ENCODE results near the gene KRABD2.
"Not testable (repeated sequence)": the region's sequence is repeated elsewhere in the genome, so short reads cannot be mapped to it uniquely, and the experiment has no call there.

KRABD2 gene

DNA sequence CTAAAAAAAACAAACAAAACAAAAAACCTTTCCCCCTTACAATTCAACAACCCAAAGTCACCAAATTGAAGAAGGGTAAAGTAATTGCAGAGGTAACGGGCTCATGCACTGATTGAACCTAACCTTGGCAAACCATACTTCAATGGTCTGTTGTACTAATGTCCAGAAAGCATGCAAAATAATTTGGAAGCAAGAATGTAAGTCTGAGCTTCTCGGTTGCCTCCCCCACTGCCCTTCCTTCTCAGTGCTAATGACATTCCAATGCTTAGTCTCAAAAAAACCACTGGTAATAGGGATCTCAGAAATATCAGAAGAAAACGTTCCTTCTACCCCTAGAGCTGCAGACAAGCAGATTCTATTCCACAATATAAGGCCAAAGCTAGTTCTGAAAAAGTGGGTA is 15.8 kb downstream of the KRABD2 start:
- DNase-seq (ENCODE audit: low read depth) = no peak

DNA sequence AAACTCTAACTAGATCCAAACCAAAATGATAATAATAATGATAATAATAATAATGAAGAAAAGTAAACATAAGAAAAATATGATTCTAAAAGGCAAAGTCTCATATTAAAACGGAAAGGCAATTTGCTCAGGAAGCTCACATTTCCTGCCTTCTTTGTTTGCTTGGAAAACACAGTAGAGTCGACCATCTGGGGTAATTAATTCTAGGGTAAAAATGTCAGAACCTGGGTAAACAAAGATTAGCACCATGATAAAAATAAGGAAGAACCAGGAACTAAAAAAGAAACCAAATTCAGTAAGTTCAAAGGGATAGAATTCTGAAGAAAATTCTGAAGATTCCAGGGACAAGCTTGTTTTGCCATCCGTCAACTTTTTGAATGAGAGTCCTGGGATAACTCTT is 16.2 kb downstream of the KRABD2 start:
- no peak for DNase-seq (ENCODE audit: low read depth)

DNA sequence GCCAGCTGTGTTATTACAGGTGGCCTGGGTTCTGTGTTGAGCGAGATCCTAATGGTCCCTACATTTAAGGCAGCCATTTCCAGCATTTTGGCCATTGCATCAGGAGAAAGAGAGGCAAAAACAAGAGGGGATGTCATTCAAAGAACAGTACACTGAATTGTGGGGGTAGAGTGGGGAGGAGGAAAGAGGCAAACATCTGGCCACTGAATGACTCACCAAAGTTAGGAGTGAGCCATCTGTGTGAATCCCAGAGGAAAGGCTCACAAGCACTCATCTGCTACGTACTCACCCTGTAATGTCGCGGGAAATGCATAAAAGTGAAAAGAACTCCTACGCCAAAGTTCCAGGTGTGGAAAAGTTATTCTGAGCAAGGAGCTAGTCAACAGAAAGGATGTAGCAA is 16.7 kb downstream of the KRABD2 start:
- DNase-seq (ENCODE audit: low read depth) = no peak

DNA sequence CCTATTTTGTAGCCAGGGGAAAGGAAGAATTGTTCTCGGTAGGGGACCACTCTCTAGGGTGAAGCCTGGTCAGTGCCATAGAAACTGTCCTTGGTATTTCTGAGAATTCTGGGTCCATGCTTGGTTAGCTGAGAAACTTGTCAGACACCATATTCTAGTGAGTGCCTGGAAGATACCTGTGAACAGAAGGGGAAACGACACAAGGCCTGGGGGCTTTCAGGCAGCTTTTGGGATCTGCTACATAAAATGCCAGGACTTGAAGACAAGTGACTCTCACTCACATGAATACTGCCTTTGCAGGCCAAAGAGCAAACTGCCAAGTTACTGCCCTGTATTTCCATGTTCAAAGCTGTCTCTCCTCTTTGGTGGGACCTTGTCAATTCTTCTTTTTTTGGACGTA is 18.6 kb downstream of the KRABD2 start:
- no peak for DNase-seq (ENCODE audit: low read depth)

DNA sequence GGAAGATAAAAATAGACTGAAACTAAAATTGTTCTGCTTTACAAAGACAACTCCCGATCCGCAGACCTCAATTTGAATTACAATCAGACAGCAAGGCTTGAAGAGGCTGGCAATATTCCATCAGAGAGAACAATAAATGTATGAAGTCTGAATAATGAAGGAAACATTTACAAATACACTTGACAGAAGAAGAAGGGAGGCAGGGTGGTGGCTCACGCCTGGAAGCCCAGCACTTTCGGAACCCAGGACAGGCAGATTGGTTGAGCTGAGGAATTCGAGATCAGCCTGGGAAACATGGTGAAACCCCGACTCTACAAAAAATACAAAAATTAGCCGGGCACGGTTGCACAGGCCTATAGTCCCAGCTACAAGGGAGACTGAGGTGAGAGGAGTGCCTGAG is 22.3 kb downstream of the KRABD2 start:
- DNase-seq (ENCODE audit: low read depth) = no peak

DNA sequence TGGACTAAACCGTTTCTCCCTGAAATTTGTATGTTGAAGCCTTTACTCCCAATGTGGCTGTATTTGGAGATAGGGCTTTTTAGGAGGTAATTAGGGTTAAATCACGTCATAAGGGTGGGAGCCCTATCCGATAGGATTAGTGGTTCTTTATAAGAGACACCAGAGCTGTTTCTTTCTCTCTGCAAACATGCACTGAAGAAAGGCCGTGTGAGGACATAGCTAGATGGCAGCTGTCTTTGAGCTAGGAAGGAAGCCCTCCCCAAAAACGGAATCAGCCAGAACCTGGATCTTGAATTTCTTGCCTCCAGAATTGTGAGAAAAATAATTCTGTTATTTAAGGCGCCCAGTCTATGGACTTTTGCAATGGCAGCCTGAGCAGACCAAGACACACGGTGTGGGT is 22.8 kb downstream of the KRABD2 start:
- no peak for DNase-seq (ENCODE audit: low read depth)

DNA sequence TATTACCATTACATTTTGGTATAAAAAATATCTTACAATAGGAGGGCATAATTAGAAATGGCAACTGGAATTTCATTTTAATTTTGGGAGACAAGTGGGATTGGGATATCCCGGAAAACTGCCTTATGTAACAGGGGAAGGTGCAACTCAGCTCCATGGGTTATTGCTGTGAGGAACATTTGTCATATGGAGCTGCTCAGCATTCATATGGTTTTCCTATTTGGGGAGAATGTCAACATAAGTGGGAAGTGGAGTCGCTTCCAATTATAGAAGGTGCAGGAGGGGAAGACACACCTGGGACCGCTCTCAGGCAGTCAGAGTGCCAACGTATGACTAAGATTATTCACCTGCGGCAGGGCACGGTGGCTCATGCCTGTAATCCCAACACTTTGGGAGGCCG is 26.2 kb downstream of the KRABD2 start:
- DNase-seq (ENCODE audit: low read depth) = no peak

DNA sequence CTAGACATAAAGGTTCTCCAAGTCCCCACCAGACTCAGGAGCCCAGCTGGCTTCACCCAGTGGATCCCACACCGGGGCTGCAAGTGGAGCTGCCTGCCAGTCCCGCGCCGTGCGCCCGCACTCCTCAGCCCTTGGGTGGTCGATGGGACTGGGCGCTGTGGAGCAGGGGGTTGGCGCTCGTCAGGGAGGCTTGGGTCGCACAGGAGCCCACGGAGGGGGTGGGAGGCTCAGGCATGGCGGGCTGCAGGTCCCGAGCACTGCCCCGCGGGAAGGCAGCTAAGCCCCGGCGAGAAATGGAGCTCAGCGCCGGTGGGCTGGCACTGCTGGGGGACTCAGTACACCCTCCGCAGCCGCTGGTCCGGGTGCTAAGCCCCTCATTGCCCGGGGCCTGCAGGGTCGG is 29.5 kb downstream of the KRABD2 start:
- DNase-seq (ENCODE audit: low read depth) = not testable (repeated sequence)

DNA sequence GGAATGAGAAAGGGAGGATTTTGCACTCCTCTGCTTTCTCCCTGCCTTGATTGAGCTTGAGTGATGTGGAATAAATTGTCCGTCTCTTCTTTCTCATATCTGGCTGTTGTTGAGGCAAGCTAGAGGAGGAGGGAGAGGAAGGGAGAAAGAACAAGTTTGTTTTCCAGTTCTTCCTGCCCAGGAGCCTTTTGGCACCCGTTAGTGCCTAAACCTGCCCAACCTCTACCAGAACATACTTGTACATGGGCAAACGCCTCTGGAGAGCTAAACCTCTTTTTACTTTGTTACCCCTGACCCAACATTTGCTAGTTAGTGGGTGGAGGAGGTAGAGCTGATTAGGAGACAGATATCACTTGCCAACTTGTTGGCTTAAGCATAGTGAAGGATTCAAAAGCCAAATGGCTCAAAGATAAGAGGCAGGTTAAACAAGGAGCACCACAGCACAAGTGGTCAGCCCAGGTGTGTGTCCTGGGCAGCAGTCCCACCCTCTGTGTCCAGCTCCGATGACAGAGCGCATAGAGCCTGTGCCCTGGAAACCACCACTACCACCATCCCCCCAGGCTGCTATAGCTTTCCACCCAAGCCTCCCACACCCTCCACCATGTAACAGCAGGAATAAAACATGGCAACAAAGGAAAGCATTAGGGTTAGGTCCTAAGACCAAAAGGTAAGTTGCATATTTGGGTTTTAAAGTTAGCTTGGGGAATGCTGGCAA is 30.4 kb downstream of the KRABD2 start:
- no peak for DNase-seq (ENCODE audit: low read depth)

DNA sequence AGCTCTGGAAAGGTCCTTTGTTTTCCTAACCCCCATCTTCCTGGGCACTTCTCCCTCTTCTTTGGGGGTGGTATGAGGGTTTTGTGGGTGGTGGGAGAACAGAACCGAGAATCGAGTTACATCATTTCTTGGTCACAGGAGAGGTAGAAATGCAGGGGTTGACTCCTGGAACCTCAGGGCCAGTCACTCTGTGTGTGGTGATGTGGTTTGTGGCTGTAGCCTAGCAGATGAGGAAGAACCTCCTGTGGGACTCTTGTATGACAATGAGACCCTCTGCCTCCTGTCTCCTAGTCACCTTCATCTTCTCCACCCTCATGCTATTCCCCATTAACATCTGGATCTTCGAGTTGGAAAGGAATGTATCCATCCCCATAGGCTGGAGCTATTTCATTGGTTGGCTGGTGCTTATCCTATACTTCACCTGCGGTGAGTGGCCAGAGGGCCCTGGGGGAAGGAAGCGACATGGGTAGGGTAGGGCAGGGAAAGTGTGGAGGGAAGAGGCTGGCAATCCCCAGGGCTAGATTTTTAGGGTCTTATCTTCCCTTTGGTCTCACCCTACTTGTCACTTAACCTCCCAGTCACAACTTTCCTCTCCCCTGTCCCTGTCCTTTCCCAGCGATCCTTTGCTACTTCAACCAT is 31.3 kb downstream of the KRABD2 start:
- DNase-seq (ENCODE audit: low read depth) = no peak

DNA sequence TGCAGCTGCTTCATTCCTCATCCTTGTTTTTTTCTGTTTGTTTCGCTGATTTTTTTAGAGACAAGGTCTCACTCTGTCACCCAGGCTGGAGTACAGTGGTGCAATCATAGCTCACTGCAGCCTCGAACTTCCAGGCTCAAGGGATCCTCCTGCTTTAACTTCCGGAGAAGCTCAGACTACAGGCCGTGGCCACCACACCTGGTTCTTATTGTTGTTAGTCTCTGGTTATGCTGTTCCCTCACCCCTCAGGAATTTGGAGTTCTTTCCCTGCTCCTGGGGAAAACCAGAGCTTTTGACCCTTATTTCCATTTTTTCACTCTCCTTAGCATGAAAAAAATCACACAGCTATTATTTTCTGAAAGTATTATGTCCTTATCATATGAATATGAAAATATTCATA is 35.0 kb downstream of the KRABD2 start:
- no peak for DNase-seq (ENCODE audit: low read depth)

DNA sequence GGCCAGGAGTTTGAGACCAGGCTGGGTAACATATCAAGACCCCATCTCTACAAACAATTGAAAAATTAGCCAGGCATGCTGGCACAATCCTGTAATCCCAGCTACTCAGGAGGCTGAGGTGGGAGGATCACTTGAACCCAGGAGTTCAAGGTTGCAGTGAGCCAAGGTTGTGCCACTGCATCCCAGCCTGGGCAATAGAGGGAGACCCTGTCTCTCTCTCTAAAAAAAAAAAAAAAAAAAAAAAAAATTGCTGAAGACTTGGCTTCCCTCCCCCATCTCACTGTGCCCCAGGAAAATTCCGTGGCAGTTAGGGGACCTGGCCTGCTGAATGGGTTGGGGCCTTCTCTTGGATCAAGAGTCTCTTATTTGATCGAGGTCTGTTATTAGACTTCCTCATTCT is 37.0 kb downstream of the KRABD2 start, which contains the start of gene ODF4:
TSS of gene ODF4 (plus strand) at position 301 of the 400 bp plus-strand sequence. CDS start 212 bp downstream, outside the sequence.
- DNase-seq (ENCODE audit: low read depth) = no peak

DNA sequence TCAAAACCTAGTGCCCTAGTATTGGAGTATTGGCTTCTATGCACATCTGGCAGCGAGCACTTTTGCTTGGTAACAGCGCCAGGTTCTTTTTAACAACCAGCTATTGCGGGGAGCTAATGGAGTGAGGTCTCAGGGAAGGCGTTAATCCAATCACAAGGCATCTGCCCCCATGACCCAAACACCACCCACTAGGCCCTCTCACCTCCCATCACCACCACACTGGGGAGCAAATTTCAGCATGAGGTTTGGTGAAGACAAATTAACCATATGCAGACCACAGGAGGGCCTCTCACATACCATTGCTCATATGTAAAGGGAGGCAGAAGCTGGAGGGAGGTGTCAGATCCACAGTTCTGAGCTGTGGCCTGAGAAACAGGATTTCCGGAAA is 37.8 kb downstream of the KRABD2 start:
- no peak for DNase-seq (ENCODE audit: low read depth)

DNA sequence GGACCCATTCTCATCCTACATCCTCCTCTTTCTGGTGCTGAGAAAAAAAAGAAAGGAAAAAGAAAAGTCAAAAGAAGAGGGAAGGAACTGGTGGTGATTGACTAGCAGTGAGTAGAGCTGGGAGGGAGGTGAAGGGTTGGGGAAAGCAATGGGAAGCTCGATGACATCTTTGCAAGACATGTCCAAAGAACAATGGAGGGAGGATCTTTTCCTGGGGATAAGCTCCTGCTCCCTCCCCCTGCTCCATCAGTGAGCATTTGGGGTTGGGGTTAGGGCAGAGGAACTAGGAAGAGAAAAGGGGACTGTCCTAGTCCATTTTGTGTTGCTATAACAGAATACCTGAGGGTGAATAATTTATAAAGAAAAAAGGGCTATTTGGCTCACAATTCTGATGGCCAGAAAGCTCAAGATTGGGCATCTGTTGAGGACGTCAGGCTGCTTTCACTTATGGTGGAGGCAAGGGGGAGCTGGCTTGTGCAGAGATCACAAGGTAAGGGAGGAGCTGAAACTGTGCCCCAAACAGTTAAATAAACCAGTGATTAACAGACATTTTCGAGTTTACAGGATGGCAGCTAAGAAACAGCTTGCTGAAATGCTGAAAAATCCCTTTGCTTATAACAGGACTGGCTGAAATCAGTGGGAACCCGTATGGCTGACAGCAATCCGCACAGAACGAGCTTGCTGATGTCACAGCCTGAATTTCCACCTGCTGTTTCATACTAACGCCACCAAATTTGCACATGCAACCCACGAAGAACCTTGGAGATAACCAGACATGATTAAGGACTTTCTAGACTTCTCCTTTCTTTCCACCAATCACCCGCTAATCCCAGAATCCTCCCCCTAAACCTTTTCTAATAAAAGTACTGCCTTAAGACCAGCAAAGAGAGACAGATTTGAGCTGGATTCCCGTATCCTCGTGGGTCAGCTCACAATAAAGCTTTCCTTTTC is 38.4 kb downstream of the KRABD2 start:
- no peak for DNase-seq (ENCODE audit: low read depth)

DNA sequence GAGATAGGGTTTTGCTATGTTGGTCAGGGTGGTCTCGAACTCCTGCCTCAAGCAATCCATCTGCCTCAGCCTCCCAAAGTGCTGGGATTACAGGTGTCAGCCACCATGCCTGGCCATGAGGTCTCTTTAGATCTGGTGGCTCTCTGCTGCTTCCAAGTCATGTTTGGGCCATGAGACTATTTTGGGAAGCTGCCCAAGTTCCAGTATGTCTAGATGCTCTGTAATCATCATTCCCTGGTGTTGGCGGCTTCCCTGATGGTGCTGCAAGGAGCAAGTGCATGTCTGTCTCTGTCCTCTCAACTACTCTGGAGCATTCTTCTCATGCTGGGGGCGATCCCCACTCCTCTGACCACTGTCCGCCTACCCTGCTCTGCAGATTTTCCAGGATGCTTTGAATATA is 43.2 kb downstream of the KRABD2 start:
- DNase-seq (ENCODE audit: low read depth) = no peak

DNA sequence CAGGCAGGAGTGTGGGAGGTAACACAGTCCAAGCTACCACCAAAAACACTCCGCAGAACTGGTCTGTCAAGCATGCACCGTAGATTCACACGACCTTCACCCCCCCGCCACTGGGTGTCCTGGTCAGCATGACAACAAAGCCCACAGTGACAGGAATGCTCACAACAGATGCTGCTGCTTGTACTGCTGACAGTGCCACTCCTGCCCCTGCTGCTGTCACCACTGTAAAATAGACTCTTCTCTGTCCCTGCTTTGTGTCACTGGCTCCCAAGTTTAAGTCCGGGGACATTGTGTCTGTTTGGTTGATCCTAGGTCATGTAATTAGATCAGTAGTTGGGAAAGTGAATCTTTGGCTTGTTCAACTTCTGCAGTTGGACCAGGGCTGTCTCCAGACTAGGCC is 43.8 kb downstream of the KRABD2 start:
- no peak for DNase-seq (ENCODE audit: low read depth)

DNA sequence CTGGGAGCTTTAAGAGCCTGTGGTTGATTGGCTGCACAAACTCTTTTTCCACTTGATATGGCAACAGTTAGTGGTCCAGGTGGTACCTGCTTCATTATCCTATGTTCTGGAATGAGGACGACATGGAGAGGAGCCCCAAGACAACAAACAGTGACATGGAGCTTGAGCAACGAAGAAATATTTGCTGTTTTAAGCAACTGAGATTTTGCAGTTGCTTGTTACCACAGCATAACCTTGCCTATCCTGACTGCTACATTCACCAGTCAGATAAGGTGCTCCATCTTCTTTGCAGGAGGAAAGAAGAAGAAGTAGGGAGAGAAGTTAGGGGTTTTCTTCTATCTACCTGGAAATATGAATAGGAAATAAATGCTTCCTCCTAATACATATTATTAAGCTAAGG is 44.4 kb downstream of the KRABD2 start:
- no peak for DNase-seq (ENCODE audit: low read depth)

DNA sequence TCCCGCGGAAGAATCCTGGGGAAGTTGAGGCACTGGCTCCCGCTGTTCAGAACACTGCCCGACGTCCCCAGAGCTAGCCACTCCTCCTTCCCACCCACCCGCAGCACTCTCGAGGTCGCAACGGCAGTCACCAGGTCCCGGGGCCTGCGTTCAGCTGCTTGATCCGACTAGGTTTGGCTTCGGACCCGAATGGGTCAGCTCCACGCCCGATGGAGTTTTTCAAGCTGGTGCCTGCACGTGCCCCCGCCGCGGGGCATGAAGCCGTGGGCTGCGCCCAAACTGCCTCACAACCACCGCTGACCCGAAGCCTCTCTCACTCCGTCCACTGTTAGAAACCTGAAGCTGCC is 49.2 kb downstream of the KRABD2 start:
- no peak for DNase-seq (ENCODE audit: low read depth)

Data from activated gamma-delta T cell treated with anti-CD3 and anti-CD28 coated beads, Interleukin-2, amount 50 U/mL, for 16 hours (primary cell).